HCT116 (cell line): ENCODE measurements around the gene MYLK. TPM values are rescaled to one million over a fixed set of nuclear protein-coding genes. Genes with fewer than 3 reads are reported as not detected.

ENCODE experiments used
- ATAC-seq: fragments of 200-7000 bp; cut with Tn5 transposase; 2 replicates; pipeline ENCODE4 v1.9.1; 2020; ENCODE audit warnings: mild to moderate bottlenecking, moderate library complexity
- BruUV-seq: library from RNA; stranded (reverse); fragments of 400-500 nt; replicated peaks from 2 replicates; lab custom pipeline; 2021; lab: Mats Ljungman, UMichigan
- CTCF ChIA-PET: fragments of 300-600 bp; sonication (Branson Sonifier 250); formaldehyde crosslinking; loops from one replicate; lab custom pipeline; 2021; ENCODE audit warnings: antibody characterized with exemption; lab: Charles Lee
- POLR2A ChIA-PET: fragments of 300-600, 350-600 bp; sonication (Branson Sonifier 250); formaldehyde crosslinking; loops from one replicate; lab custom pipeline; 2021; ENCODE audit warnings: antibody characterized with exemption; lab: Charles Lee
- RAD21 ChIA-PET, 2 experiments: fragments of 300-600 bp; sonication (Branson Sonifier 250); formaldehyde crosslinking; loops; one replicate each; lab custom pipeline; 2023; ENCODE audit warnings: low total read pairs in 2 of 2; ENCODE audit not compliant: uncharacterized antibody in 2 of 2, unreplicated experiment in 2 of 2, low non-redundant PET in 1 of 2; lab: Charles Lee
- DNase-seq: peaks from one replicate; pipeline ENCODE4 v3.0.0-alpha.2; 2010; ENCODE audit warnings: low read depth, low spot score
- H2AFZ ChIP-seq: fragments of 200-600 bp; shearing (Covaris generic), sonication (generic); 2 replicates; pipeline ENCODE4 v1.6.1; 2017; ENCODE audit warnings: low read depth, mixed run types, mixed read lengths, antibody characterized with exemption, low read length; ENCODE audit not compliant: poor library complexity, severe bottlenecking
- H3K27ac ChIP-seq: 2 replicates; pipeline ENCODE4 v1.5.1; 2012; ENCODE audit warnings: low read depth, low read length
- H3K27me3 ChIP-seq: fragments of 200-600 bp; sonication (generic); 2 replicates; pipeline ENCODE4 v1.6.1; 2016; ENCODE audit warnings: mixed run types, low read length, mixed read lengths; ENCODE audit not compliant: insufficient read depth
- H3K36me3 ChIP-seq, 2 experiments: fragments of 200-500 bp in 1 of 2; fragments of 200-600 bp in 1 of 2; sonication (Bioruptor generic) in 1 of 2; sonication (generic) in 1 of 2; 2 replicates each; pipeline versions ENCODE4 v1.5.1 to v1.6.1; 2014 to 2016; ENCODE audit warnings: low read length in 2 of 2, inconsistent platforms in 1 of 2, mixed read lengths in 1 of 2, mixed run types in 1 of 2; ENCODE audit not compliant: insufficient read depth in 2 of 2, control insufficient read depth in 1 of 2
- H3K4me1 ChIP-seq, 2 experiments: fragments of 200-600 bp in 1 of 2; sonication (generic) in 1 of 2; 2 replicates each; pipeline versions ENCODE4 v1.5.1 to v1.6.1; 2012 to 2017; ENCODE audit warnings: low read length in 2 of 2, inconsistent platforms in 1 of 2, mild to moderate bottlenecking in 1 of 2, mixed read lengths in 1 of 2, mixed run types in 1 of 2, moderate library complexity in 1 of 2; ENCODE audit not compliant: insufficient read depth in 2 of 2, control insufficient read depth in 1 of 2
- H3K4me2 ChIP-seq: fragments of 200-600 bp; sonication (generic); 2 replicates; pipeline ENCODE4 v1.6.1; 2017; ENCODE audit warnings: mixed run types, low read length, mixed read lengths
- H3K4me3 ChIP-seq, 2 experiments: fragments of 200-600 bp in 1 of 2; sonication (generic) in 1 of 2; replicated peaks in 1 of 2; 2 replicates each; pipeline ENCODE4 v1.5.1; 2011 to 2016; ENCODE audit warnings: low read length in 2 of 2, control low read depth in 1 of 2, low read depth in 1 of 2, mild to moderate bottlenecking in 1 of 2, mixed read lengths in 1 of 2, mixed run types in 1 of 2
- H3K79me2 ChIP-seq: fragments of 200-600 bp; sonication (generic); 2 replicates; pipeline ENCODE4 v1.6.1; 2017; ENCODE audit warnings: mild to moderate bottlenecking, mixed run types, low read length, moderate library complexity, mixed read lengths; ENCODE audit not compliant: insufficient read depth
- H3K9ac ChIP-seq: fragments of 200-600 bp; sonication (generic); 2 replicates; pipeline ENCODE4 v1.6.1; 2016; ENCODE audit warnings: low read length, mixed read lengths
- H3K9me2 ChIP-seq: fragments of 200-600 bp; sonication (generic), shearing (Covaris generic); 2 replicates; pipeline ENCODE4 v1.6.1; 2017; ENCODE audit warnings: mixed run types, mild to moderate bottlenecking, moderate library complexity; ENCODE audit not compliant: insufficient read depth
- H3K9me3 ChIP-seq, 2 experiments: fragments of 200-500 bp in 1 of 2; fragments of 200-600 bp in 1 of 2; sonication (Bioruptor generic) in 1 of 2; sonication (generic) in 1 of 2; 2 replicates each; pipeline ENCODE4 v1.6.1; 2014 to 2017; ENCODE audit warnings: low read length in 2 of 2, mixed read lengths in 2 of 2, inconsistent platforms in 1 of 2, low read depth in 1 of 2, mild to moderate bottlenecking in 1 of 2, mixed run types in 1 of 2, moderate library complexity in 1 of 2; ENCODE audit not compliant: control insufficient read depth in 1 of 2, insufficient read depth in 1 of 2
- H4K20me1 ChIP-seq: fragments of 200-600 bp; sonication (generic), shearing (Covaris generic); 2 replicates; pipeline ENCODE4 v1.6.1; 2017; ENCODE audit warnings: mixed run types, mild to moderate bottlenecking, moderate library complexity; ENCODE audit not compliant: insufficient read depth
- CBX3 ChIP-seq: IDR thresholded peaks from 2 replicates; pipeline ENCODE4 v1.6.1; 2012; ENCODE audit warnings: low read depth
- CEBPB ChIP-seq: IDR thresholded peaks from 2 replicates; pipeline ENCODE4 v1.6.1; 2012; ENCODE audit warnings: low read depth
- ELF1 ChIP-seq: IDR thresholded peaks from 2 replicates; pipeline ENCODE4 v1.6.1; 2012; ENCODE audit warnings: low read depth, borderline replicate concordance
- EZH2phosphoT487 ChIP-seq: fragments of 200-600 bp; IDR thresholded peaks from 2 replicates; pipeline ENCODE4 v1.6.1; 2018; ENCODE audit warnings: antibody characterized with exemption, borderline replicate concordance
- FOSL1 ChIP-seq: IDR thresholded peaks from 2 replicates; pipeline ENCODE4 v1.6.1; 2012; ENCODE audit warnings: low read depth
- JUND ChIP-seq: IDR thresholded peaks from 2 replicates; pipeline ENCODE4 v1.6.1; 2012
- POLR2A ChIP-seq: IDR thresholded peaks from 2 replicates; pipeline ENCODE4 v1.7.0; 2011; ENCODE audit warnings: borderline replicate concordance; ENCODE audit not compliant: insufficient read depth, insufficient read length; ENCODE audit errors: extremely low read depth
- POLR2AphosphoS5 ChIP-seq: IDR thresholded peaks from 2 replicates; pipeline ENCODE4 v1.6.1; 2011; ENCODE audit warnings: mild to moderate bottlenecking, low read depth, low read length, moderate library complexity
- TCF7L2 ChIP-seq: IDR thresholded peaks from 2 replicates; pipeline ENCODE4 v1.7.0; 2011; ENCODE audit warnings: borderline replicate concordance, inconsistent platforms; ENCODE audit not compliant: insufficient read depth, insufficient read length; ENCODE audit errors: extremely low read depth
- intact Hi-C: fragments of 100-400 bp; cut with micrococcal nuclease; formaldehyde crosslinking; loops from 2 replicates; pipeline ENCODE4 v1.10.0; 2022
- total RNA-seq: library from RNA; stranded (reverse); gene quantifications from one replicate; pipeline ENCODE4 v1.2.1, GENCODE V29; 2021; ENCODE audit not compliant: unreplicated experiment
- TF ChIP-seq, protein P1 (sequence below): IDR thresholded peaks from 2 replicates; pipeline ENCODE4 v1.6.1; 2011; ENCODE audit warnings: mild to moderate bottlenecking, low read length, moderate library complexity; ENCODE audit not compliant: insufficient replicate concordance; ENCODE audit errors: extremely low read depth

Gene MYLK
- total RNA-seq, 1 experiment from 2014 or later: 3.8 TPM

DNA sequence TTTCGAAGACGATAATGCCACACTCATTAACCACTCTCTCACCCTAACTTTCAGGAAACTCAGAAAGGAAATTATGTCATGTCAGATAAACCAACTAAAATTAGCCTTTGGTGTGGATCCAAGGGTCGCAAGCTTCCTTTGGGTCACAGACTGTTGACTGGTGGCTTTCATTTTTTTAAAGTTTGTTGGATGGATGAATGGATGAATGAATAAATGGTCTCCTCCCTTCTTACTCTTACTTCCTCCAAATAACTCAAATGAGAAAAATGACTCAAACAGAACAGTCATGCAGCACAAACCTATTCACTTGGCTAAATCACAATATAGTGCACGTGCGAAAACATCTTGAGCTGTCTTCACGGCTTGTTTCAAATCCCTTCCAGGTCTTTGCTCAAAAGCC, 216.3 kb downstream of the MYLK start:
- H3K4me3 ChIP-seq: no peak overlapping the region
- TF ChIP-seq, protein P1, sequence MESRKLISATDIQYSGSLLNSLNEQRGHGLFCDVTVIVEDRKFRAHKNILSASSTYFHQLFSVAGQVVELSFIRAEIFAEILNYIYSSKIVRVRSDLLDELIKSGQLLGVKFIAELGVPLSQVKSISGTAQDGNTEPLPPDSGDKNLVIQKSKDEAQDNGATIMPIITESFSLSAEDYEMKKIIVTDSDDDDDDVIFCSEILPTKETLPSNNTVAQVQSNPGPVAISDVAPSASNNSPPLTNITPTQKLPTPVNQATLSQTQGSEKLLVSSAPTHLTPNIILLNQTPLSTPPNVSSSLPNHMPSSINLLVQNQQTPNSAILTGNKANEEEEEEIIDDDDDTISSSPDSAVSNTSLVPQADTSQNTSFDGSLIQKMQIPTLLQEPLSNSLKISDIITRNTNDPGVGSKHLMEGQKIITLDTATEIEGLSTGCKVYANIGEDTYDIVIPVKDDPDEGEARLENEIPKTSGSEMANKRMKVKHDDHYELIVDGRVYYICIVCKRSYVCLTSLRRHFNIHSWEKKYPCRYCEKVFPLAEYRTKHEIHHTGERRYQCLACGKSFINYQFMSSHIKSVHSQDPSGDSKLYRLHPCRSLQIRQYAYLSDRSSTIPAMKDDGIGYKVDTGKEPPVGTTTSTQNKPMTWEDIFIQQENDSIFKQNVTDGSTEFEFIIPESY: no peak
- TF ChIP-seq CEBPB: no peak
- TF ChIP-seq, all 23 proteins: peak for 0
- H3K9me2 ChIP-seq: no peaks in the 10 kb centered on the region
- H3K4me2 ChIP-seq: no peak overlapping the region
- H3K27me3 ChIP-seq: peaks cover 5% of the 10 kb centered on the region; the same call in 1 of the 2 replicates
- H3K9me3 ChIP-seq: no peaks in the 10 kb centered on the region
- no peaks in the 10 kb centered on the region for H3K79me2 ChIP-seq
- ChIA-PET POLR2A (no interaction called here), CTCF (no interaction called here), RAD21 (no interaction called here)
- no peak overlapping the region for H3K9ac ChIP-seq
- no peak overlapping the region for H3K27ac ChIP-seq
- DNase-seq (no peak), ATAC-seq (no peak)
- no peak overlapping the region for H2AFZ ChIP-seq
- BruUV-seq: no TSS peak
- no peaks in the 10 kb centered on the region for H3K4me1 ChIP-seq
- H3K36me3 ChIP-seq: no peaks in the 10 kb centered on the region
- intact Hi-C loops: no loop called here
- H4K20me1 ChIP-seq: no peaks in the 10 kb centered on the region

DNA sequence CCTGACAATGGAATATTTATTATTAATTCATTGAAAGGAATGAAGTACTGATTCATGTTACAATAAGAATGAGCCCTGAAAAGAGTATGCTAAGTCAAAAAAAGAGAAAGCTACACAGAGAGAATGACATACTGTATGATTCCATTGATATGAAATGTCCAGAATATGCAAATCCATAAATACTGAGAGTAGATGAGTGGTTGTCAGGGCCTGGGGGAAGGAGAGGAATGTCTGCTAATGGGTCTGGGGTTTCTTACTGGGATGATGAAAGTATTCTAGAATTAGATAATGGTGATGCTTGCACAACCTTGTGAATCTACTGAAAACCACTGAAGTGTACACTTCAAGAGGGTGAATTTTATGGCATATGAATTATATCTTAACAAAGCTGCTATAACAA, 219.4 kb downstream of the MYLK start:
- no peak for DNase-seq
- no peak for TF ChIP-seq ELF1
- TF ChIP-seq JUND: no peak
- TF ChIP-seq CBX3: no peak
- no peak for TF ChIP-seq POLR2AphosphoS5
- TF ChIP-seq FOSL1: no peak
- TF ChIP-seq POLR2A: no peak
- TF ChIP-seq EZH2phosphoT487: no peak
- no peak for TF ChIP-seq TCF7L2
- intact Hi-C loops: no loop called here
- ATAC-seq: no peak
- Histone ChIP-seq H3K9me3 (no peaks in the 10 kb centered on the region), H3K36me3 (no peaks in the 10 kb centered on the region), H3K4me2 (no peak overlapping the region), H3K4me1 (no peaks in the 10 kb centered on the region), H3K4me3 (no peak overlapping the region), H3K9ac (no peak overlapping the region), H4K20me1 (no peaks in the 10 kb centered on the region), H3K79me2 (no peaks in the 10 kb centered on the region), H2AFZ (no peak overlapping the region), H3K27ac (no peak overlapping the region), H3K9me2 (no peaks in the 10 kb centered on the region), H3K27me3 (no peaks in the 10 kb centered on the region; the same call in 1 of the 2 replicates)
- ChIA-PET POLR2A (no interaction called here), RAD21 (no interaction called here), CTCF (no interaction called here)
- BruUV-seq: no TSS peak
